GM13976 (cell line): ENCODE results near the gene GSN.

Experiments used
- DNase-seq: peaks from one replicate; pipeline ENCODE4 v3.0.0; 2012; ENCODE audit warnings: low spot score
- in situ Hi-C: fragments of 300-500 bp; cut with MboI; formaldehyde crosslinking; loops from one replicate; pipeline ENCODE4 v1.12.0; 2022; ENCODE audit warnings: low sequenced_read_pairs, mixed read lengths, inconsistent platforms; ENCODE audit not compliant: unreplicated experiment
- TF ChIP-seq, protein P1 (sequence below): IDR thresholded peaks from 2 replicates; pipeline ENCODE4 v1.5.1; 2012; ENCODE audit warnings: borderline replicate concordance, mild to moderate bottlenecking; ENCODE audit not compliant: insufficient read depth; ENCODE audit errors: extremely low read depth, missing control alignments, control extremely low read depth

Gene GSN

DNA sequence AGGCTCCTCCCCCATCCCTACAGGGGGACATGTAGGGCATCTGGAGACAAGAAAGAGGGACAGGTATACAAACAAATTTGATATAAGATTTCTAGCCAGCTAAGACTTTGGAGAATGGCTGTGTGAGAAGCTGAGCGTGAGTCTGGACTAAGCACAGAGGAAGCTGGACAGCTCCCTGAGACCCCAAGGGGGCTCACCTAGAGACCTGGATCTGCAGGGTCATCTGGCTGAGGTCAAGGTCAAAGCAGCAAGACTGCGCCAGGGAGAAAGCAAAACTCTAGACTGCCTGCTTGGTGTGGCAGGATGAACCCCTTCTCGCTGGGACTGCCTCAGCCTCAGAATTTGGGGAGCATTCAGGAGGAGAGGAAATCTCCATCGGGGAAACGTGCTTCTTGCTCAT is 8.0 kb upstream of the GSN start:
- no peak for DNase-seq
- TF ChIP-seq, protein P1, sequence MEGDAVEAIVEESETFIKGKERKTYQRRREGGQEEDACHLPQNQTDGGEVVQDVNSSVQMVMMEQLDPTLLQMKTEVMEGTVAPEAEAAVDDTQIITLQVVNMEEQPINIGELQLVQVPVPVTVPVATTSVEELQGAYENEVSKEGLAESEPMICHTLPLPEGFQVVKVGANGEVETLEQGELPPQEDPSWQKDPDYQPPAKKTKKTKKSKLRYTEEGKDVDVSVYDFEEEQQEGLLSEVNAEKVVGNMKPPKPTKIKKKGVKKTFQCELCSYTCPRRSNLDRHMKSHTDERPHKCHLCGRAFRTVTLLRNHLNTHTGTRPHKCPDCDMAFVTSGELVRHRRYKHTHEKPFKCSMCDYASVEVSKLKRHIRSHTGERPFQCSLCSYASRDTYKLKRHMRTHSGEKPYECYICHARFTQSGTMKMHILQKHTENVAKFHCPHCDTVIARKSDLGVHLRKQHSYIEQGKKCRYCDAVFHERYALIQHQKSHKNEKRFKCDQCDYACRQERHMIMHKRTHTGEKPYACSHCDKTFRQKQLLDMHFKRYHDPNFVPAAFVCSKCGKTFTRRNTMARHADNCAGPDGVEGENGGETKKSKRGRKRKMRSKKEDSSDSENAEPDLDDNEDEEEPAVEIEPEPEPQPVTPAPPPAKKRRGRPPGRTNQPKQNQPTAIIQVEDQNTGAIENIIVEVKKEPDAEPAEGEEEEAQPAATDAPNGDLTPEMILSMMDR = no peak
- in situ Hi-C loops = no loop called here

DNA sequence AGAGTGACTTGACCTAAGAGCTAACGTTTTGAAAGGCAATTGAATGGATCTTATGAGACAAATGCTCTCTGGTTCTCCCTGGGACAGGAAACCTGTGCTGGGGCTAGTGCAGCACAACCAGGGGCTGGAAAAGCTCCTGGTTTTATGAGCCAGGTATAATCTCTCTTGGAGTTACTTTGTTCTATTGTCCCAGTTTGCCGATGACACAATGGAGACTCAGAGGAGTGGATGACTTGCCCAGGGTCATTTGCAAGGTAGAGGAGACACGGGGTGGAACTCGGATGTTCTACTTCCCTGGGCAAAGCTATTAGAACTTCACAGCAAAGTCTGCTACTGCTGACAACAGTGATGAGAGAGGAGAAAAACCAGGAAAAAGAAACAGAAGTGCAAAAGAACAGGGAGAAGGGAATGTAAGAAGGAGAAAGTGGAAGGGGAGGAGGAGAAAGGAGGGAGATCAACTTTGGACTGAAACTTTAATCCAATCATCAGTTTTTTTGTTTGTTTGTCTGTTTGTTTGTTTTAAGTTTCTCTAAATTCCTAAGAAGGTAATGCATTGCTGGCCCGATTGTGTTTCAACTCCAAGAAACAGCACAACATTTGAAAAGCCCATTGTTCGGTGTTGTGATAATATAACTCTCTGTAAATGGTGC is 7.4 kb upstream of the GSN start:
- in situ Hi-C loops = no loop called here
- TF ChIP-seq, protein P1 = no peak
- no peak for DNase-seq

GRCh38 chr9:121261107-121261460 is 6.9 kb upstream of the GSN start:
- TF ChIP-seq, protein P1 = no peak
- in situ Hi-C loops = no loop called here
- no peak for DNase-seq

DNA sequence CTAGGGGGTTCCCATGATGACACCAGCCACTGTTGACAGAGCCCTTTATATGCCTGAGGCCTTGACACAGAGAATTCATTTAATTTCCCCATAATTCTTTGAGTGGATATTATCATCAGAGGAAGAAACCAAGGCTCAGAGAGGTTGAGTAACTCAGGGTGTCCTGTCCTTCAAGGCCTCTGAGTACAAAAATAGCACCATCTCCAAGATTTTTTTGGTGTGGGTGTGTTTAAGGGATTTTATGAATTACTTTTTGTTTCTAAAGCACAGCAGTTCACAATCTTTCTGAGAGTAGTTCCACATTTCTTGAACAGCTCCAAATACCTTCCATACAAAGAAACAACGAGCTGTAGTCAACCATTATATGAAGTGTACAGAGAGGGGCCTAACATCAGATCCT is 6.2 kb upstream of the GSN start:
- TF ChIP-seq, protein P1 = no peak
- no peak for DNase-seq
- in situ Hi-C loops = no loop called here

DNA sequence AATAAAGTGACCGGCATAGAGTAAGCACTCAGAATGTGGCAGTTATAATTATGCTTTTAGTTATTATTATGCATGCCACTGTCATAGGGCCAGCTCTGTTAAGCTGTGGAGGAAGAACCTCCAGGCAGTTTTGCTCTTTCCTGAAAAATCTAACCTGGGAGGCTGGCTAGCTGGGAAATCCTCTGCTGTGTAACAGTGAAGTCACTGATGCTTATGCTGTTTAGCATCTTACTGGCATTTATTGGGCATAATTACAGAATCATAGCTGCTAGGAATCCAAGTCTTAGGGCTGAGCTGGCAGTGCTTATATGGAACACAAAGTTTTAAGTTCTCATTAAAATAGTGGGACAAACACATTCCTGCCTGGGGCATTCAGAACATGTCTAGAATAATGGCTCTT is 5.5 kb upstream of the GSN start:
- no peak for DNase-seq
- in situ Hi-C loops = no loop called here
- TF ChIP-seq, protein P1 = no peak

DNA sequence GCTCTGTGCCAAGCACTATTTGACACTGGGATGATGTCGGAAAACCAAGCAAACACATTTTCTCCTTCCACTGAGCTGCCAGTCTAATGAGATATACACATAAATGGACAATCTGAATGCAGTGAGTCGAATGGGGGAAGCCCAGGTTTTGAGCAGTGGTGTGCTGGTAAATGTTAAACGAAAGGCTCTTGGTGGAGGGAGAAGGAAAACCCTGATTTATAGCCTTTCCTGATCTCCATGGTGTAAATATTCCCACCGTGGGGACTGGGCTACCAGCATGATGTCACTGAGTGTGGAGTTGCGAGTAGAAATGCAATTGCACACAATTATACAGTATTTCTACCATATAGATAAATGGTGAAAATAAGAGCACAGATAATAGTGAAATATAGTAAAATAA is 5.0 kb upstream of the GSN start:
- DNase-seq = no peak
- TF ChIP-seq, protein P1 = no peak
- in situ Hi-C loops = no loop called here
